ENCODE results near the gene TDG. TPM values are rescaled to one million over a fixed set of nuclear protein-coding genes. Genes with fewer than 3 reads are reported as not detected.

Gene TDG
- total RNA-seq, 1 experiment from 2014 or later: 70.3 TPM

- Histone ChIP-seq H2BK12ac (ENCODE audit: insufficient read length, low read depth, low read length) (no peak overlapping the region), H4K8ac (replicated peaks; ENCODE audit: insufficient read length, low read depth, low read length) (no peak overlapping the region), H3K79me2 (ENCODE audit: insufficient read depth, low read length) (peaks cover 8% of the 10 kb centered on the region; the same call in 1 of the 2 replicates), H3K23ac (ENCODE audit: insufficient read length, low read depth, low read length) (no peak overlapping the region), H2BK120ac (ENCODE audit: low read depth, low read length, poor library complexity, severe bottlenecking) (no peak overlapping the region), H2AFZ (ENCODE audit: low read length) (no peak overlapping the region), H3K18ac (ENCODE audit: insufficient read length, low read depth, low read length) (no peak overlapping the region), H4K5ac (ENCODE audit: insufficient read length, low read depth, low read length) (no peak overlapping the region), H3K23me2 (ENCODE audit: insufficient read length, low read depth, low read length, poor library complexity, severe bottlenecking) (no peaks in the 10 kb centered on the region), H3K9ac (ENCODE audit: extremely low read depth, insufficient read length, low read length) (no peak overlapping the region), H2AK5ac (ENCODE audit: insufficient read length, low read length) (no peak overlapping the region), H3K27me3 (ENCODE audit: insufficient read depth, low read length) (no peaks in the 10 kb centered on the region), H3K4me1 (ENCODE audit: insufficient read depth, low read length) (no peaks in the 10 kb centered on the region), H3K27ac (ENCODE audit: insufficient read length, low read depth, low read length) (no peak overlapping the region), H4K20me1 (ENCODE audit: control insufficient read depth, insufficient read depth, insufficient read length) (no peaks in the 10 kb centered on the region), H3T11ph (ENCODE audit: low read length) (no peak overlapping the region), H2BK15ac (ENCODE audit: low read depth, low read length) (no peak overlapping the region), H3K4ac (ENCODE audit: low read depth, low read length) (no peak overlapping the region), H3K9me3 (ENCODE audit: control insufficient read depth, low read depth, low read length) (no peaks in the 10 kb centered on the region), H3K4me2 (ENCODE audit: insufficient read depth, insufficient read length, low read length) (no peak overlapping the region), H2BK20ac (ENCODE audit: low read depth, low read length, poor library complexity, severe bottlenecking) (no peak overlapping the region), H3K56ac (ENCODE audit: insufficient read length, low read depth, low read length) (no peak overlapping the region), H3K14ac (ENCODE audit: insufficient read depth, low read length) (no peak overlapping the region), H2BK5ac (ENCODE audit: insufficient read length, low read length) (no peak overlapping the region), H4K91ac (ENCODE audit: insufficient read length, low read depth, low read length) (no peak overlapping the region), H3K79me1 (ENCODE audit: insufficient read depth, low read depth, low read length, poor library complexity, severe bottlenecking) (peaks cover 7% of the 10 kb centered on the region)
- H3K27me3 Mint-ChIP-seq (ENCODE audit: low read depth): no peaks in the 10 kb centered on the region
- no peak for DNase-seq
- TF ChIP-seq, protein P1, sequence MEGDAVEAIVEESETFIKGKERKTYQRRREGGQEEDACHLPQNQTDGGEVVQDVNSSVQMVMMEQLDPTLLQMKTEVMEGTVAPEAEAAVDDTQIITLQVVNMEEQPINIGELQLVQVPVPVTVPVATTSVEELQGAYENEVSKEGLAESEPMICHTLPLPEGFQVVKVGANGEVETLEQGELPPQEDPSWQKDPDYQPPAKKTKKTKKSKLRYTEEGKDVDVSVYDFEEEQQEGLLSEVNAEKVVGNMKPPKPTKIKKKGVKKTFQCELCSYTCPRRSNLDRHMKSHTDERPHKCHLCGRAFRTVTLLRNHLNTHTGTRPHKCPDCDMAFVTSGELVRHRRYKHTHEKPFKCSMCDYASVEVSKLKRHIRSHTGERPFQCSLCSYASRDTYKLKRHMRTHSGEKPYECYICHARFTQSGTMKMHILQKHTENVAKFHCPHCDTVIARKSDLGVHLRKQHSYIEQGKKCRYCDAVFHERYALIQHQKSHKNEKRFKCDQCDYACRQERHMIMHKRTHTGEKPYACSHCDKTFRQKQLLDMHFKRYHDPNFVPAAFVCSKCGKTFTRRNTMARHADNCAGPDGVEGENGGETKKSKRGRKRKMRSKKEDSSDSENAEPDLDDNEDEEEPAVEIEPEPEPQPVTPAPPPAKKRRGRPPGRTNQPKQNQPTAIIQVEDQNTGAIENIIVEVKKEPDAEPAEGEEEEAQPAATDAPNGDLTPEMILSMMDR (conservative IDR thresholded peaks at IDR 0.05): no peak
- H3K9me3 Mint-ChIP-seq: no peaks in the 10 kb centered on the region
- H3K27ac Mint-ChIP-seq: 0 out of 7 replicates have a peak overlapping the region, but pooled peaks of 1 of the 3 experiments have one; percentile 34
- peaks cover 73 to 97% (median 88%) of the 10 kb centered on the region in 3 experiments for H3K36me3 Mint-ChIP-seq (ENCODE audit: insufficient read depth in 1 of 3, low read depth in 3 of 3)
- peaks cover 15 to 18% of the 10 kb centered on the region in 2 experiments for H3K4me1 Mint-ChIP-seq
- H3K4me3 Mint-ChIP-seq: no peak overlapping the region
- WGBS (ENCODE audit: extremely low coverage, insufficient read length, low lambda C conversion rate): no CpG with 5 or more reads among the region's 3 CpGs
Observed at GRCh38 chr12:103936679-103937078, 29.0 kb upstream of the TDG start.

All from H9 (cell line).